Right atrium auricular region (tissue), 2 donors: ENCODE measurements around the gene HLF. TPM values are rescaled to one million over a fixed set of nuclear protein-coding genes. Genes with fewer than 3 reads are reported as not detected.

Experiments
- DNase-seq: peaks from one replicate; pipeline ENCODE4 v3.0.0-alpha.2; 2019; ENCODE audit warnings: low spot score
- H3K27ac ChIP-seq, 2 donors: fragments of 200-600 bp; sonication (generic); 1 replicate in 1 of 2; 2 replicates in 1 of 2; pipeline ENCODE4 v1.5.1; 2016 to 2019
- H3K27me3 ChIP-seq, 2 donors: fragments of 200-600 bp; sonication (generic); one replicate each; pipeline versions ENCODE4 v1.5.1 to v1.6.0; 2017 to 2019
- H3K36me3 ChIP-seq: fragments of 200-600 bp; sonication (generic); one replicate; pipeline ENCODE4 v1.5.1; 2016
- H3K4me1 ChIP-seq, 2 donors: fragments of 200-600 bp; sonication (generic); one replicate each; pipeline versions ENCODE4 v1.5.1 to v1.6.0; 2017 to 2019
- H3K4me3 ChIP-seq, 2 donors: fragments of 200-600 bp; sonication (generic); 1 replicate in 1 of 2; 2 replicates in 1 of 2; pipeline ENCODE4 v1.5.1; 2017 to 2019; ENCODE audit warnings: mild to moderate bottlenecking in 1 of 2, moderate library complexity in 1 of 2
- H3K9me3 ChIP-seq, 2 donors: fragments of 200-600 bp; sonication (generic); one replicate each; pipeline ENCODE4 v1.5.1; 2019
- total RNA-seq, 2 donors: library from RNA; depleted of rRNA; stranded (reverse); fragments of >200 nt; gene quantifications; one replicate each; pipeline ENCODE4 v1.1.0, GENCODE V29; 2016
- TF ChIP-seq, protein P1 (sequence below), 2 donors: fragments of 200-600 bp; sonication (generic); IDR thresholded peaks; one replicate each; pipeline ENCODE4 v1.5.1; 2019; ENCODE audit warnings: antibody characterized with exemption in 2 of 2

The HLF gene
- total RNA-seq, 2 donors from 2014 or later = 36.9 to 38.4 TPM

- no peaks in the 10 kb centered on the region for H3K9me3 ChIP-seq
- peaks cover 0 to 17% of the 10 kb centered on the region in 2 donors for H3K4me1 ChIP-seq
- H3K27ac ChIP-seq = no peak overlapping the region
- no peak overlapping the region for H3K4me3 ChIP-seq
- no peaks in the 10 kb centered on the region for H3K27me3 ChIP-seq
- TF ChIP-seq, protein P1, sequence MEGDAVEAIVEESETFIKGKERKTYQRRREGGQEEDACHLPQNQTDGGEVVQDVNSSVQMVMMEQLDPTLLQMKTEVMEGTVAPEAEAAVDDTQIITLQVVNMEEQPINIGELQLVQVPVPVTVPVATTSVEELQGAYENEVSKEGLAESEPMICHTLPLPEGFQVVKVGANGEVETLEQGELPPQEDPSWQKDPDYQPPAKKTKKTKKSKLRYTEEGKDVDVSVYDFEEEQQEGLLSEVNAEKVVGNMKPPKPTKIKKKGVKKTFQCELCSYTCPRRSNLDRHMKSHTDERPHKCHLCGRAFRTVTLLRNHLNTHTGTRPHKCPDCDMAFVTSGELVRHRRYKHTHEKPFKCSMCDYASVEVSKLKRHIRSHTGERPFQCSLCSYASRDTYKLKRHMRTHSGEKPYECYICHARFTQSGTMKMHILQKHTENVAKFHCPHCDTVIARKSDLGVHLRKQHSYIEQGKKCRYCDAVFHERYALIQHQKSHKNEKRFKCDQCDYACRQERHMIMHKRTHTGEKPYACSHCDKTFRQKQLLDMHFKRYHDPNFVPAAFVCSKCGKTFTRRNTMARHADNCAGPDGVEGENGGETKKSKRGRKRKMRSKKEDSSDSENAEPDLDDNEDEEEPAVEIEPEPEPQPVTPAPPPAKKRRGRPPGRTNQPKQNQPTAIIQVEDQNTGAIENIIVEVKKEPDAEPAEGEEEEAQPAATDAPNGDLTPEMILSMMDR (IDR thresholded peaks at IDR 0.05) = no peak
- no peaks in the 10 kb centered on the region for H3K36me3 ChIP-seq
- DNase-seq = no peak
Measured at GRCh38 chr17:55241097-55241496, 23.7 kb upstream of the HLF start.

- Histone ChIP-seq H3K36me3 (no peaks in the 10 kb centered on the region), H3K4me3 (no peak overlapping the region), H3K27ac (no peak overlapping the region), H3K27me3 (no peaks in the 10 kb centered on the region), H3K4me1 (peaks cover 0 to 16% of the 10 kb centered on the region in 2 donors), H3K9me3 (no peaks in the 10 kb centered on the region)
- DNase-seq = no peak
- TF ChIP-seq, protein P1 (IDR thresholded peaks at IDR 0.05) = no peak
Measured at GRCh38 chr17:55242476-55242875, 22.3 kb upstream of the HLF start.

GRCh38 chr17:55245986-55246385 lies 18.8 kb upstream of the HLF start:
- H3K4me3 ChIP-seq = no peak overlapping the region
- no peaks in the 10 kb centered on the region for H3K4me1 ChIP-seq
- TF ChIP-seq, protein P1 (IDR thresholded peaks at IDR 0.05) = no peak
- no peaks in the 10 kb centered on the region for H3K9me3 ChIP-seq
- H3K36me3 ChIP-seq = no peaks in the 10 kb centered on the region
- no peak for DNase-seq
- H3K27me3 ChIP-seq = no peaks in the 10 kb centered on the region
- H3K27ac ChIP-seq = no peak overlapping the region

DNA sequence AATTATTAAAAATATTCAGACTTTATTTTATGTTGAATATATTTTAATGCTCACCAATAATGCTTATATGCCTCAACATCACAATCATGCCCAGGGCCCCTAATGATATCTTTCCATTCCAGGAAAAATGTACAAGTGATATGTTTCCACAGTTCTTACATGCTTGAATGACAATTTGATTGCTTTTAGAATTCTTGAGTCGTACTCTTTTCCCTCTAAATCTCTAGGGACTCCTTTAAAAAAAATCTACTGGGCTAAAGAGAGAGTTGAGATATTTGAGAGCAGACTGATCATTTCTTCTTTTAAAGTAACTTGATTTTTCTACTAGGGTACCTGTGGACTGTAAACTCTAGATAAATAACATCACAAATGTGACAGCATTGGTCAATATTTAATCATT lies 18.2 kb upstream of the HLF start:
- no peaks in the 10 kb centered on the region for H3K27me3 ChIP-seq
- no peaks in the 10 kb centered on the region for H3K36me3 ChIP-seq
- no peaks in the 10 kb centered on the region for H3K4me1 ChIP-seq
- TF ChIP-seq, protein P1 (IDR thresholded peaks at IDR 0.05) = no peak
- DNase-seq = no peak
- H3K4me3 ChIP-seq = no peak overlapping the region
- no peaks in the 10 kb centered on the region for H3K9me3 ChIP-seq
- H3K27ac ChIP-seq = no peak overlapping the region

GRCh38 chr17:55248077-55248476 lies 16.7 kb upstream of the HLF start:
- H3K4me1 ChIP-seq = no peaks in the 10 kb centered on the region
- no peak for DNase-seq
- no peak overlapping the region for H3K27ac ChIP-seq
- H3K27me3 ChIP-seq = no peaks in the 10 kb centered on the region
- H3K4me3 ChIP-seq = no peak overlapping the region
- TF ChIP-seq, protein P1 (IDR thresholded peaks at IDR 0.05) = no peak
- H3K36me3 ChIP-seq = no peaks in the 10 kb centered on the region
- no peaks in the 10 kb centered on the region for H3K9me3 ChIP-seq

DNA sequence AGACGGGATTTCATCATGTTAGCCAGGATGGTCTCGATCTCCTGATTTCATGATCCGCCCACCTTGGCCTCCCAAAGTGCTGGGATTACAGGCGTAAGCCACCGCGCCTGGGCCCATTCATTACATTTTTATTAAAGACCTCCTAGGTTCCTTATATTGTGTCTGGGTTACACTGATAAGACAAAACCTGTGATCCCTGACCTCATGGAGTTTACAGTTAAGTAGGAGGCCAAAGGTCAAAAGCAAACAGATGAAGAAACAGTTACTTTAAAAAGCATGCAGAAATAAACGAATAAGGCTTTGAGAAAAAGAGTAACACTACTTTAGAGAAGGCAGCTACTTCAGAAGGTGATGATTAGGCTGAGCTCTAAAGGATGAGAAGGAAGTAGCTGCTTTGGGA lies 14.9 kb upstream of the HLF start:
- Histone ChIP-seq H3K27me3 (no peaks in the 10 kb centered on the region), H3K27ac (no peak overlapping the region), H3K36me3 (no peaks in the 10 kb centered on the region), H3K4me3 (no peak overlapping the region), H3K4me1 (no peaks in the 10 kb centered on the region), H3K9me3 (no peaks in the 10 kb centered on the region)
- TF ChIP-seq, protein P1 (IDR thresholded peaks at IDR 0.05) = no peak
- DNase-seq = no peak
